PC-3 (cell line): Measurements from ENCODE around the gene XPC. TPM values are rescaled to one million over a fixed set of nuclear protein-coding genes. Genes with fewer than 3 reads are reported as not detected.

Experiments used
- ATAC-seq: fragments of 200-7000 bp; cut with Tn5 transposase; 2 replicates; pipeline ENCODE4 v1.9.1; 2020; ENCODE audit warnings: mild to moderate bottlenecking, moderate library complexity
- BruUV-seq: library from RNA; stranded (reverse); fragments of 400-500 nt; replicated peaks from 2 replicates; lab custom pipeline; 2021; lab: Mats Ljungman, UMichigan
- CTCF ChIA-PET: fragments of 300-600 bp; sonication (Branson Sonifier 250); formaldehyde crosslinking; loops from one replicate; lab custom pipeline; 2022; ENCODE audit warnings: antibody characterized with exemption; lab: Charles Lee
- POLR2A ChIA-PET: fragments of 300-600 bp; sonication (Branson Sonifier 250); formaldehyde crosslinking; loops from one replicate; lab custom pipeline; 2022; ENCODE audit warnings: antibody characterized with exemption; ENCODE audit not compliant: unreplicated experiment; lab: Charles Lee
- DNase-seq: peaks from one replicate; pipeline ENCODE4 v3.0.0-alpha.2; 2015
- H2AFZ ChIP-seq: fragments of 300-600 bp; sonication (generic); 2 replicates; pipeline ENCODE4 v1.6.0; 2016; ENCODE audit warnings: antibody characterized with exemption, low read length
- H3F3A ChIP-seq: fragments of 300-600 bp; sonication (generic); one replicate; pipeline ENCODE4 v1.6.0; 2017; ENCODE audit warnings: antibody characterized with exemption, low read length, control low read depth, mild to moderate bottlenecking; ENCODE audit not compliant: unreplicated experiment
- H3K27ac ChIP-seq: fragments of 300-600 bp; sonication (generic); 2 replicates; pipeline ENCODE4 v1.5.1; 2016; ENCODE audit warnings: mild to moderate bottlenecking, low read length
- H3K27me3 ChIP-seq: fragments of 300-600 bp; sonication (generic); 2 replicates; pipeline ENCODE4 v1.6.1; 2016; ENCODE audit warnings: low read length, mixed read lengths
- H3K36me3 ChIP-seq: fragments of 300-600 bp; sonication (generic); 2 replicates; pipeline ENCODE4 v1.6.1; 2016; ENCODE audit warnings: low read depth, mixed run types, low read length, mixed read lengths
- H3K4me1 ChIP-seq: fragments of 300-600 bp; sonication (generic); 2 replicates; pipeline ENCODE4 v1.5.1; 2016; ENCODE audit warnings: low read length; ENCODE audit not compliant: insufficient read depth
- H3K4me2 ChIP-seq: fragments of 300-600 bp; sonication (generic); 2 replicates; pipeline ENCODE4 v1.6.0; 2016; ENCODE audit warnings: low read length
- H3K4me3 ChIP-seq: fragments of 300-600 bp; sonication (generic); 2 replicates; pipeline ENCODE4 v1.5.1; 2016; ENCODE audit warnings: mild to moderate bottlenecking, low read length, mixed read lengths
- H3K79me2 ChIP-seq: fragments of 300-600 bp; sonication (generic); 2 replicates; pipeline ENCODE4 v1.6.1; 2017; ENCODE audit warnings: low read length, mixed read lengths
- H3K9ac ChIP-seq: fragments of 300-600 bp; sonication (generic); 2 replicates; pipeline ENCODE4 v1.6.0; 2016; ENCODE audit warnings: mild to moderate bottlenecking, low read length
- H3K9me2 ChIP-seq: fragments of 300-600 bp; sonication (generic); replicated peaks from 2 replicates; pipeline ENCODE4 v1.6.1; 2016; ENCODE audit warnings: mixed run types, low read length, mixed read lengths
- H3K9me3 ChIP-seq: fragments of 300-600 bp; sonication (generic); 2 replicates; pipeline ENCODE4 v1.6.1; 2016; ENCODE audit warnings: low read length, mixed read lengths
- H4K20me1 ChIP-seq: fragments of 300-600 bp; sonication (generic); 2 replicates; pipeline ENCODE4 v1.6.1; 2016; ENCODE audit warnings: low read length, mixed read lengths
- CTCF ChIP-seq: fragments of 300-600 bp; sonication (generic); conservative IDR thresholded peaks from 2 replicates; pipeline ENCODE4 v1.5.1; 2017; ENCODE audit warnings: antibody characterized with exemption, low read depth, mild to moderate bottlenecking, low read length
- EZH2 ChIP-seq: fragments of 300-600 bp; sonication (generic); IDR thresholded peaks from one replicate; pipeline ENCODE4 v1.6.1; 2017; ENCODE audit warnings: antibody characterized with exemption, mild to moderate bottlenecking, low read length; ENCODE audit not compliant: unreplicated experiment
- EZH2phosphoT487 ChIP-seq: fragments of 300-600 bp; sonication (generic); IDR thresholded peaks from 2 replicates; pipeline ENCODE4 v1.6.1; 2018; ENCODE audit warnings: mild to moderate bottlenecking, antibody characterized with exemption, low read length, borderline replicate concordance
- intact Hi-C: fragments of 100-400 bp; cut with micrococcal nuclease; formaldehyde crosslinking; loops from 2 replicates; pipeline ENCODE4 v1.9.0; 2023
- total RNA-seq: library from RNA; depleted of rRNA; stranded (reverse); fragments of >200 nt; gene quantifications from 2 replicates; pipeline ENCODE4 v1.2.3, GENCODE V29; 2014

XPC gene
- total RNA-seq, 1 experiment from 2014 or later, result 24.3 TPM

DNA sequence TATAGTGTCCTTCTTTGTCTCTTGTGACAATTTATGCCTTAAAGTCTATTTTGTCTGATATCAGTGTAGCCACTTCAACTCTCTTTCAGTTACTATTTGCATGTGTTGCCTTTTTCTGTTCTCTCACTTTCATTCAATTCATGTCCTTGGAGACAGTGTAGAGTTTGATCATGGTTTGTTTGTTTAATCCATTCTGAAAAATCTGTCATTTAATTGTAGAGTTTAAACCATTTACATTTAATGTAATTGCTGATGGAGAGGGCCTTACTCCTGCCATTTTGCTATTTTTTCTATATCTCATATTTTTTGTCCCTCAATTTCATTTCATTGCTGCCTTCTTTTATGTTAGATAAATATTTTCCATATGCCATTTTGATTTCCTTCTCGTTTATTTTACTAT, 42.5 kb upstream of the XPC start:
- no peaks in the 10 kb centered on the region for H3K9me2 ChIP-seq
- no peak for ATAC-seq
- H2AFZ ChIP-seq, result no peak overlapping the region
- H3K4me2 ChIP-seq, result no peak overlapping the region
- DNase-seq, result no peak
- no peaks in the 10 kb centered on the region for H3K79me2 ChIP-seq
- H3K36me3 ChIP-seq, result no peaks in the 10 kb centered on the region
- intact Hi-C loops, result no loop called here
- no peak overlapping the region for H3K4me3 ChIP-seq
- peaks cover 21% of the 10 kb centered on the region; the same call in 1 of the 2 replicates for H3K9me3 ChIP-seq
- no peaks in the 10 kb centered on the region for H3K27me3 ChIP-seq
- peaks cover 33% of the 10 kb centered on the region for H3K4me1 ChIP-seq
- no peaks in the 10 kb centered on the region for H3F3A ChIP-seq
- BruUV-seq, result no TSS peak
- H3K9ac ChIP-seq, result no peak overlapping the region
- ChIA-PET POLR2A (no interaction called here), CTCF (no interaction called here)
- H3K27ac ChIP-seq, result no peak overlapping the region
- H4K20me1 ChIP-seq, result no peaks in the 10 kb centered on the region
- TF ChIP-seq EZH2 (no peak), CTCF (no peak), EZH2phosphoT487 (no peak)

- no peaks in the 10 kb centered on the region for H3K27me3 ChIP-seq
- POLR2A ChIA-PET, result no interaction called here
- ATAC-seq (no peak), DNase-seq (no peak)
- no peak overlapping the region for H3K27ac ChIP-seq
- no peak overlapping the region for H3K9ac ChIP-seq
- TF ChIP-seq EZH2phosphoT487 (no peak), EZH2 (no peak), CTCF (no peak)
- no peak overlapping the region for H2AFZ ChIP-seq
- no peaks in the 10 kb centered on the region for H3F3A ChIP-seq
- intact Hi-C loops, result no loop called here
- H3K36me3 ChIP-seq, result no peaks in the 10 kb centered on the region
- no peaks in the 10 kb centered on the region for H3K9me2 ChIP-seq
- H3K4me2 ChIP-seq, result no peak overlapping the region
- CTCF ChIA-PET, result no interaction called here
- H3K4me3 ChIP-seq, result no peak overlapping the region
- no TSS peak for BruUV-seq
- H3K9me3 ChIP-seq, result peaks cover 21% of the 10 kb centered on the region; the same call in 1 of the 2 replicates
- no peaks in the 10 kb centered on the region for H3K79me2 ChIP-seq
- H3K4me1 ChIP-seq, result peaks cover 10% of the 10 kb centered on the region
- no peaks in the 10 kb centered on the region for H4K20me1 ChIP-seq
Measured at GRCh38 chr3:14218355-14218754, 40.0 kb upstream of the XPC start.

GRCh38 chr3:14216257-14217048, 38.1 kb upstream of the XPC start:
- Histone ChIP-seq H4K20me1 (no peaks in the 10 kb centered on the region), H3K4me3 (no peak overlapping the region), H3K9me2 (no peaks in the 10 kb centered on the region), H3K27ac (no peak overlapping the region), H2AFZ (no peak overlapping the region), H3F3A (no peaks in the 10 kb centered on the region), H3K36me3 (no peaks in the 10 kb centered on the region), H3K9me3 (0 out of 2 replicates have a peak, but pooled peaks cover 13% of the 10 kb centered on the region), H3K79me2 (no peaks in the 10 kb centered on the region), H3K27me3 (no peaks in the 10 kb centered on the region), H3K9ac (no peak overlapping the region), H3K4me2 (no peak overlapping the region), H3K4me1 (no peaks in the 10 kb centered on the region)
- DNase-seq, result no peak
- intact Hi-C loops, result no loop called here
- CTCF ChIA-PET, result no interaction called here
- TF ChIP-seq EZH2 (no peak), CTCF (peak; percentile 36; the same call in 1 of the 2 replicates), EZH2phosphoT487 (no peak)
- no TSS peak for BruUV-seq
- POLR2A ChIA-PET, result no interaction called here
- no peak; the same call in 1 of the 2 replicates for ATAC-seq
